Hepatocyte (in vitro differentiated cells): Measurements from ENCODE around the gene ANKS3. TPM values are rescaled to one million over a fixed set of nuclear protein-coding genes. Genes with fewer than 3 reads are reported as not detected.

Experiments
- DNase-seq: peaks from one replicate; pipeline ENCODE4 v3.0.0-alpha.2; 2016; ENCODE audit warnings: low spot score
- H2AFZ ChIP-seq: fragments of 200-600 bp; sonication (generic); 2 replicates; pipeline ENCODE4 v1.6.0; 2016; ENCODE audit warnings: antibody characterized with exemption, mild to moderate bottlenecking
- H3K27ac ChIP-seq: fragments of 200-600 bp; sonication (generic); 2 replicates; pipeline ENCODE4 v1.5.1; 2016; ENCODE audit warnings: mild to moderate bottlenecking
- H3K27me3 ChIP-seq: fragments of 200-600 bp; sonication (generic); 2 replicates; pipeline ENCODE4 v1.6.1; 2016
- H3K36me3 ChIP-seq: fragments of 200-600 bp; sonication (generic); replicated peaks from 2 replicates; pipeline ENCODE4 v1.5.1; 2016; ENCODE audit warnings: low read depth; ENCODE audit not compliant: insufficient read depth
- H3K4me1 ChIP-seq: fragments of 200-600 bp; sonication (generic); 2 replicates; pipeline ENCODE4 v1.5.1; 2016; ENCODE audit warnings: mild to moderate bottlenecking, moderate library complexity; ENCODE audit not compliant: insufficient read depth
- H3K4me2 ChIP-seq: fragments of 200-600 bp; sonication (generic); 2 replicates; pipeline ENCODE4 v1.6.0; 2016
- H3K4me3 ChIP-seq: fragments of 200-600 bp; sonication (generic); 2 replicates; pipeline ENCODE4 v1.5.1; 2016; ENCODE audit warnings: mild to moderate bottlenecking
- H3K79me2 ChIP-seq: fragments of 200-600 bp; sonication (generic); 2 replicates; pipeline ENCODE4 v1.6.0; 2017; ENCODE audit warnings: mild to moderate bottlenecking
- H3K9me2 ChIP-seq: fragments of 200-600 bp; sonication (generic); replicated peaks from 2 replicates; pipeline ENCODE4 v1.6.0; 2017; ENCODE audit warnings: mild to moderate bottlenecking; ENCODE audit not compliant: insufficient read depth
- H3K9me3 ChIP-seq: fragments of 200-600 bp; sonication (generic); 2 replicates; pipeline ENCODE4 v1.5.1; 2016; ENCODE audit warnings: low read depth, mild to moderate bottlenecking
- H4K20me1 ChIP-seq: fragments of 200-600 bp; sonication (generic); 2 replicates; pipeline ENCODE4 v1.6.0; 2016; ENCODE audit warnings: mild to moderate bottlenecking; ENCODE audit not compliant: insufficient read depth, poor library complexity, severe bottlenecking
- CTCF ChIP-seq: fragments of 200-600 bp; sonication (generic); IDR thresholded peaks from 2 replicates; pipeline ENCODE4 v1.5.1; 2016; ENCODE audit warnings: antibody characterized with exemption, mild to moderate bottlenecking; ENCODE audit not compliant: poor library complexity
- EZH2 ChIP-seq: fragments of 200-600 bp; sonication (generic); IDR thresholded peaks from 2 replicates; pipeline ENCODE4 v1.6.1; 2016; ENCODE audit warnings: antibody characterized with exemption, mild to moderate bottlenecking, borderline replicate concordance
- EZH2phosphoT487 ChIP-seq: fragments of 200-600 bp; sonication (generic); IDR thresholded peaks from one replicate; pipeline ENCODE4 v1.6.1; 2018; ENCODE audit warnings: antibody characterized with exemption, mild to moderate bottlenecking, low read depth, moderate library complexity; ENCODE audit not compliant: unreplicated experiment, severe bottlenecking
- WGBS: methylation state at CpG from one replicate; pipeline ENCODE4 v1.1.6; 2016; ENCODE audit warnings: low lambda C conversion rate; ENCODE audit errors: missing lambda C conversion rate; 5-methylcytosine and 5-hydroxymethylcytosine counted together
- polyA plus RNA-seq: library from polyadenylated mRNA; unstranded; fragments of >200 nt; fragmentation: Nextera tagmentation; extraction: Ambion mirVana; gene quantifications from 2 replicates; pipeline ENCODE4 v1.2.1, GENCODE V29; 2016
- total RNA-seq: library from RNA; depleted of rRNA; stranded (reverse); fragments of >200 nt; gene quantifications from 2 replicates; pipeline ENCODE4 v1.2.3, GENCODE V29; 2014

ANKS3 gene
- total and polyA plus RNA-seq, 2 experiments from 2014 or later, result 11.7 to 17.4 TPM

GRCh38 chr16:4696172-4696904, 37.7 kb downstream of the ANKS3 start:
- Histone ChIP-seq H3K9me3 (no peaks in the 10 kb centered on the region), H3K27me3 (no peaks in the 10 kb centered on the region), H3K4me2 (peak overlapping the region; percentile 91), H3K36me3 (no peaks in the 10 kb centered on the region), H2AFZ (no peak overlapping the region), H3K4me3 (no peak overlapping the region), H3K27ac (peak overlapping the region; percentile 91), H3K9me2 (no peaks in the 10 kb centered on the region), H3K79me2 (peaks cover 17% of the 10 kb centered on the region), H3K4me1 (peaks cover 19% of the 10 kb centered on the region), H4K20me1 (no peaks in the 10 kb centered on the region)
- DNase-seq, result peak; percentile 14
- no peak for TF ChIP-seq EZH2phosphoT487
- no peak for TF ChIP-seq CTCF
- TF ChIP-seq EZH2, result no peak
- WGBS, result 89% methylated on average over 19 of the region's 19 CpGs

- WGBS, result 79% methylated on average over 12 of the region's 12 CpGs
- peaks cover 19% of the 10 kb centered on the region for H3K4me1 ChIP-seq
- H3K27me3 ChIP-seq, result no peaks in the 10 kb centered on the region
- DNase-seq, result peak; percentile 4
- H3K36me3 ChIP-seq, result no peaks in the 10 kb centered on the region
- H3K79me2 ChIP-seq, result peaks cover 17% of the 10 kb centered on the region
- TF ChIP-seq EZH2 (no peak), CTCF (no peak), EZH2phosphoT487 (no peak)
- peak overlapping the region; percentile 91 for H3K27ac ChIP-seq
- no peaks in the 10 kb centered on the region for H3K9me2 ChIP-seq
- H3K4me3 ChIP-seq, result no peak overlapping the region
- no peaks in the 10 kb centered on the region for H3K9me3 ChIP-seq
- H2AFZ ChIP-seq, result no peak overlapping the region
- H4K20me1 ChIP-seq, result no peaks in the 10 kb centered on the region
- H3K4me2 ChIP-seq, result peak overlapping the region; percentile 91
Observed at GRCh38 chr16:4695473-4696171, 38.4 kb downstream of the ANKS3 start.

GRCh38 chr16:4694642-4695451, 39.2 kb downstream of the ANKS3 start:
- H3K4me3 ChIP-seq, result peak overlapping the region; percentile 90
- H3K79me2 ChIP-seq, result peaks cover 17% of the 10 kb centered on the region
- no peaks in the 10 kb centered on the region for H3K36me3 ChIP-seq
- H2AFZ ChIP-seq, result no peak overlapping the region
- DNase-seq, result no peak
- peak overlapping the region; percentile 91 for H3K4me2 ChIP-seq
- 89% methylated on average over 18 of the region's 26 CpGs for WGBS
- peak overlapping the region; percentile 91 for H3K27ac ChIP-seq
- no peaks in the 10 kb centered on the region for H3K27me3 ChIP-seq
- H4K20me1 ChIP-seq, result no peaks in the 10 kb centered on the region
- H3K4me1 ChIP-seq, result peaks cover 19% of the 10 kb centered on the region
- H3K9me2 ChIP-seq, result no peaks in the 10 kb centered on the region
- H3K9me3 ChIP-seq, result no peaks in the 10 kb centered on the region
- TF ChIP-seq EZH2, result no peak
- no peak for TF ChIP-seq EZH2phosphoT487
- TF ChIP-seq CTCF, result no peak
